ENCODE measurements around the gene MTUS2. TPM values are rescaled to one million over a fixed set of nuclear protein-coding genes. Genes with fewer than 3 reads are reported as not detected.

The MTUS2 gene
- total and polyA plus RNA-seq, 8 donors: 0.12 to 28.1 (median 3.5) TPM; not detected in 1

DNA sequence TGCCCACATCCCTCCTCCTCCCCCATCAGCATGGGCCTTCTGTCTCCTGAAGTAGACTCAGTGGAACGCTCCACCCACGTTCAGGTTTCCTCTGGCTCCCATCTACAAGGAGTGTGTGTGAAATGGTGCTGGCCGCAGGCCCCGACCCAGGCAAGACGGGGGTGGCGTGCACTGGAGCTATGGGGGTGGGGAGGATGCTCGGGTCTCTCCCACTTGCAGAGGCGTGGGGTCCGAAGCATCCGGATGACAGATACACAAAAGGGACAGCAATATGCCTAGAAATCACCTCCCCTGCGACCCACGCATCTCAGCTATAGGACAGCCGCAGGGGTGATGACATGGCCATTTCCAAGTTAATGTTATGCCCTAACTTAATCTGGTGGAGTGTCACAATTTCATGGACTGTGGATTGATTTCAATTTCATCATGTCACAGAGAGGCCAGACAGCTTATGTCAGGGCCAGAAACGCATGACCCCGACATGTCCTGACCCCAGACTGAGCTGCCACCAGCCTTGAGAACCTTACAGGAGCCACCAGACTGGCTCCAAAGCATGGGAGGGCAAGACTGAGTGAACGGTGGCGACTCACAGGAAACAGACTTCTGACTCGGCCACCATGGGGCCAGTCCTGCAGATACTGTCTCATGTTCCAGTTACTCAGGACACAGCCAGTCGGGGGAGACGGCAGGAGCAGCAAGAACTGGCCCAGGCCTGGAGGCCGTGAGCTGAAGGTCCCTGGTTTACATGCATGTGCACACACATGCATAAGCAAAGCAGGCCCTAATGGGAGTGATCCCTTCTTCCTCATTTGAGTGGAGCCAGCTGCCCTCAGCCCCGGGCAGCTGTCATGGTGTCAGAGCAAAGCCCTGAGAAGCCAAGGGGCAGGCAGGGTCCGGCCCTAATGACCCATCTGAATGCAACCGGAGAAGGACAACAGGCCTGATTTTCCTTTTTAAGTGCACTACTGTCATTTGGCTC, 693.2 kb downstream of the MTUS2 start:
- H3K4me3 ChIP-seq: no peak overlapping the region
- no peaks in the 10 kb centered on the region for H3K27me3 ChIP-seq
- intact Hi-C loops (cut with DNase I; ENCODE audit: low total_unique reads): no loop called here
- H3K9me3 ChIP-seq: no peaks in the 10 kb centered on the region
- DNase-seq: no peak
- H3K4me1 ChIP-seq: peaks cover 0 to 14% (median 7%) of the 10 kb centered on the region in 4 donors
- H3K27ac ChIP-seq: no peak overlapping the region
- TF ChIP-seq POLR2A (IDR thresholded peaks at IDR 0.05) (no peak), POLR2AphosphoS5 (IDR thresholded peaks at IDR 0.05) (no peak), EP300 (IDR thresholded peaks at IDR 0.05) (no peak)
- TF ChIP-seq, protein P1, sequence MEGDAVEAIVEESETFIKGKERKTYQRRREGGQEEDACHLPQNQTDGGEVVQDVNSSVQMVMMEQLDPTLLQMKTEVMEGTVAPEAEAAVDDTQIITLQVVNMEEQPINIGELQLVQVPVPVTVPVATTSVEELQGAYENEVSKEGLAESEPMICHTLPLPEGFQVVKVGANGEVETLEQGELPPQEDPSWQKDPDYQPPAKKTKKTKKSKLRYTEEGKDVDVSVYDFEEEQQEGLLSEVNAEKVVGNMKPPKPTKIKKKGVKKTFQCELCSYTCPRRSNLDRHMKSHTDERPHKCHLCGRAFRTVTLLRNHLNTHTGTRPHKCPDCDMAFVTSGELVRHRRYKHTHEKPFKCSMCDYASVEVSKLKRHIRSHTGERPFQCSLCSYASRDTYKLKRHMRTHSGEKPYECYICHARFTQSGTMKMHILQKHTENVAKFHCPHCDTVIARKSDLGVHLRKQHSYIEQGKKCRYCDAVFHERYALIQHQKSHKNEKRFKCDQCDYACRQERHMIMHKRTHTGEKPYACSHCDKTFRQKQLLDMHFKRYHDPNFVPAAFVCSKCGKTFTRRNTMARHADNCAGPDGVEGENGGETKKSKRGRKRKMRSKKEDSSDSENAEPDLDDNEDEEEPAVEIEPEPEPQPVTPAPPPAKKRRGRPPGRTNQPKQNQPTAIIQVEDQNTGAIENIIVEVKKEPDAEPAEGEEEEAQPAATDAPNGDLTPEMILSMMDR (IDR thresholded peaks at IDR 0.05): no peak
- peaks cover 28 to 73% (median 60%) of the 10 kb centered on the region in 4 donors for H3K36me3 ChIP-seq
- WGBS, 5 donors: 90 to 95% (median 94%) methylated on average over 18 to 24 of the region's 24 CpGs

DNA sequence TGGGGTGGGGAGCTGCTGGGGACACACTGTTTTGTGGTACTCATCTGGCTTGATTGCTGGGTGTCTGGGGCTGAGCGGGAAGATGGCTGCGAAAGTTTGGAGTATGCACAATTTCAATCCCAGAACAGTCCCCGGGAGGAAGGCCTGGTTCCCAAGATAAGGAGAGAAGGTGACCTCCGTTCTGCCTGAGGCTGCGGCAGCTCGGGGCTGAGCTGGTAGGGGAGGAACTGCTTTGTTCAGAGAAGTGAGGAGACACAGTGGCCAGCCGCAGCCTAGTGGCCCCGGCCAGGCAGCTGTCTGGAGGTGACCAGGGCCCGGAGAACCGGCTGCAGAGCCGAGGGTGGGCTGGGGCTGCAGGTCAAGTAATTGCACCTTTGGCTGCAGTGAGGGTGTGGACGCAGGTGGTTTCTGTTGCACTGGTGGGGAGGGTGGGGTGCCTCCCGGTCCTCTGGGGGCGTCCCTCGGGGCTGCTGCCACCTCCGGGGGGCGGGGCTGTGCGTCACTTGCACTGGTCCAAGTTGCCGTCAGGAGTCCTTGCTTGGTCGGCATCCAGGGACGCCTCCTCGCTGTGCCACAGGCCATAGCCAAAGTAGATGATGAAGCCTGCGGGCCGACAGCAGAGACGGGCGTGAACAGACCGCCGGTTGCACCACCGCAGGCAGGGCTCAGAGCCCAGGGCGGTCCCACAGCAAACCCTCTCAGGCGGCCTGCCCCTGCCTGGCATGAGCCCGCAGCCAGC, 694.0 kb downstream of the MTUS2 start:
- H3K27me3 ChIP-seq: no peaks in the 10 kb centered on the region
- no peak for DNase-seq
- H3K36me3 ChIP-seq: peaks cover 28 to 82% (median 69%) of the 10 kb centered on the region in 4 donors
- intact Hi-C loops (cut with DNase I; ENCODE audit: low total_unique reads): no loop called here
- H3K9me3 ChIP-seq: no peaks in the 10 kb centered on the region
- 88 to 93% (median 90%) methylated on average over 22 to 32 of the region's 32 CpGs for WGBS, 5 donors
- H3K4me1 ChIP-seq: peaks cover 0 to 9% (median 3%) of the 10 kb centered on the region in 4 donors
- H3K27ac ChIP-seq: no peak overlapping the region
- TF ChIP-seq POLR2A (IDR thresholded peaks at IDR 0.05) (no peak), EP300 (IDR thresholded peaks at IDR 0.05) (no peak), POLR2AphosphoS5 (IDR thresholded peaks at IDR 0.05) (no peak)
- TF ChIP-seq, protein P1 (IDR thresholded peaks at IDR 0.05): no peak
- no peak overlapping the region for H3K4me3 ChIP-seq

DNA sequence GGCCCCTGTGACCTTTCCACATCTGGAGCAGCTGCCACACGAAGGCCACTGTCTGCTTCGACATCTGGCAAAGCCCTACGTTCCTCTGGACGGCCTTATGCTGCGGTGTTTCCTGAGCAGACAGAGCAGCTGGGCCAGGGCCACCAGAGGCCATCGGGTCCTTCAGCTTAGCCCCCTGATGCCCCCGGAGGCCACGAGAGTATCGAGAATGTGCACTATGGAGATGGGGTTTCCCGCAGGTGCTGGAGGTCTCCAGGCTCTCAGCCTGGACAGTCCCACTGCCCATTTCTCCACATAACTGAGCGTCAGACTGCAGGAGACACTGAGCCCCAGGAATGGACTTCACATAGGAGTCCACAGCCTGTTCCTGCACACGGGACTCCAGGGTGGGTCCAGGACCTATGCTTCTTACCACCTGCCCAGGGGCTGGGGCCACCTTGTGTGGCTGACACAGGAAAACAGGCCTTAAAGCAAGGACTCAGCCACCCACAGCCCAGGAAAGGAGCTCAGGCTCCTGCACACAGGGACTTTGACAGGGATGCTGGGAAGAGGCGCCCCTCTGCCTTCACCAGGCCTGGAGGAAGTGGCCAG, 694.7 kb downstream of the MTUS2 start:
- Histone ChIP-seq H3K27me3 (no peaks in the 10 kb centered on the region), H3K9me3 (no peaks in the 10 kb centered on the region), H3K36me3 (peaks cover 28 to 89% (median 75%) of the 10 kb centered on the region in 4 donors), H3K4me3 (no peak overlapping the region), H3K27ac (no peak overlapping the region), H3K4me1 (peaks cover 0 to 9% (median 3%) of the 10 kb centered on the region in 4 donors)
- intact Hi-C loops (cut with DNase I; ENCODE audit: low total_unique reads): no loop called here
- TF ChIP-seq POLR2AphosphoS5 (IDR thresholded peaks at IDR 0.05): no peak
- no peak for TF ChIP-seq EP300 (IDR thresholded peaks at IDR 0.05)
- TF ChIP-seq, protein P1 (IDR thresholded peaks at IDR 0.05): no peak
- TF ChIP-seq POLR2A (IDR thresholded peaks at IDR 0.05): no peak
- WGBS, 5 donors: 76 to 81% (median 81%) methylated on average over 11 to 13 of the region's 13 CpGs
- no peak for DNase-seq

DNA sequence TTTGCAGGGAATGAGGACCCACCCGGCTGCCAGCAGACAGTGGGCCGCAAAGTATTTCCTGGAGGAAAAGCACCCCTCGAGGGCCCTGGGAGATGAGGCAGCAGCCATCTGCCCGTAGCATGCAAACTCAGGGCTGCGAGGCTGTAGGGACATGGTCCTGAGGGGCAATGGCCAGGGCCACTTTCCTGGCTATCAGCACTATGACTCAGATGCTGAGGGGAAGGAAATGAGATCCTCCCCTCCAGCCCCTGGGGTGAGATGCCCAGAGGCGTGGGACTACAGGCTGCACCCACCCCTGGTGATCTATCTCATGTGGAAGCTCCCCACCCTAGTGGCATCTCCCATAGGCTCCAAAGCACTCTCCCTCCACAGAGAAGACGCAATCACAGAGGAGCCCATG, 695.2 kb downstream of the MTUS2 start:
- Histone ChIP-seq H3K9me3 (no peaks in the 10 kb centered on the region), H3K4me3 (no peak overlapping the region), H3K36me3 (peaks cover 28 to 94% (median 76%) of the 10 kb centered on the region in 4 donors), H3K27ac (no peak overlapping the region), H3K4me1 (peaks cover 0 to 9% (median 3%) of the 10 kb centered on the region in 4 donors), H3K27me3 (no peaks in the 10 kb centered on the region)
- no peak for DNase-seq
- 88 to 96% (median 94%) methylated on average over 7 of the region's 7 CpGs for WGBS, 5 donors
- intact Hi-C loops (cut with DNase I; ENCODE audit: low total_unique reads): no loop called here
- no peak for TF ChIP-seq EP300 (IDR thresholded peaks at IDR 0.05)
- TF ChIP-seq POLR2AphosphoS5 (IDR thresholded peaks at IDR 0.05): no peak
- no peak for TF ChIP-seq POLR2A (IDR thresholded peaks at IDR 0.05)
- TF ChIP-seq, protein P1 (IDR thresholded peaks at IDR 0.05): no peak

All from stomach (tissue), 9 donors.